DMS153 treated with DMSO at 0.1 percent for 48 hours (cell line): ENCODE data around the gene SLC25A15.

Experiments
- DNase-seq: peaks from one replicate; lab custom pipeline; 2025; ENCODE audit not compliant: unreplicated experiment; lab: John Stamatoyannopoulos, UW

Gene SLC25A15

DNA sequence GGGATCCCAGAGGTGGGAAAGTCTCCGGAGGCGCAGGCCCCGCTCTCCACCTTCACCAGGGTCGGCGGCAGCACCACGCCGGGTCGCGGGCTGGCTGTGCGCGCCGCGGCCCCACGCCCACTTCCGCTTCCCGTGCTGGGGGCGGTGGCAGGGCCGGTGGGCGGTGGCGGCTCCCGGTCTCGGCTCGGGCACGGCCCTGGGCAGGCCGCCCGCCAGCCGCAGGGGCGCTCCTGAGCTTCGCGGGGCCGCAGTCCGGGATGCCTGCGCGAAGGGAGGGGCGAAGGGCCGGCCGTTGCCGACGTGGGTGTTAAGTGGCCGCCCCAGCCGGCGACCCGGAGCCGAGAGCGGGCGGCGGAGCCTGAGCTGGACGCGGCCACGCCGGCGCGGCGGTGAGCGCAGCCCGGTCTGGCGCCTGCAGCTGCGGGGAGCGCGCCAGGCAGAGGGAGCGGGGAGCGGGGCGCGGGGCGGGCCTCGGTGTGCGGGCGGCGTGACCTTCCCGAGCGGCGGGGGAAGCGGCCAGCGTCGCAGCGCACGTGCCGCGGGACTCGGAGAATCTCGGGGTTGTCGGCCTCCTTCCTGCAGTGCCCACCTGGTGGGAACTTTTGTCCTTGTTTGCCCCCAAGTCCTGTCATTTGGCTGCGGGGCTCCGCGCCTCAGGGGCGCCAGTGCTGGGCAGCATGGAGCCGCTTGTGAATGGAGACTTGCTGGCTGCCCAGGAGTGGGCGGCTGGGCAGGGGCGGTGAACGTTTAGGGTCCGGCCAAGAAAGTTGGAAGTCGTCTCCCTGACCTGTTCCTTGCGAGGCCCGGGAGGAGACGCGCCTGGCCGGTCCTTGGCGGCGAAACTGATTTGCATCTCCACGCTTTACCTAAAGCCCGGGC lies at the start of gene SLC25A15:
SLC25A15 (plus strand) TSS at position 337 of the 879 bp plus-strand sequence. CDS start 3,616 bp downstream, outside the sequence.
- DNase-seq = peak; percentile 78

DNA sequence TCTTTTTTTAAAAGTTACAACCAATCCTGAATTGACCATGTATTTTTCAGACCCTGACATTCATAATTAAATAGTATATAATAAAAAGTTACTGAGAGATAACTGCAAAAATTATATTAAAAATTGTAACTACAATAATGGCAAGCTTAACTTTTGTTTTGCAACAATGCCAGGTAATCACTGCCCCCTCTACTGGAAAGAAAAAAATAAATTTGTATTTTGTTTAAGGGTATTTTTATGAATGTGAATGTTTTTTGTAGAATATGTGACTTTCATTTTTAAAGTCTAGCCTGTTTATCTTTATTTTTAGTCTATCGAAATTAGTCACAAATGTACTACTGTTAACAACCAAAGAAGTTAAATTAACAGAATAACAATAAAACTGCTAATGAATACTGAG lies 40.1 kb upstream of the SLC25A15 start:
- DNase-seq = no peak

DNA sequence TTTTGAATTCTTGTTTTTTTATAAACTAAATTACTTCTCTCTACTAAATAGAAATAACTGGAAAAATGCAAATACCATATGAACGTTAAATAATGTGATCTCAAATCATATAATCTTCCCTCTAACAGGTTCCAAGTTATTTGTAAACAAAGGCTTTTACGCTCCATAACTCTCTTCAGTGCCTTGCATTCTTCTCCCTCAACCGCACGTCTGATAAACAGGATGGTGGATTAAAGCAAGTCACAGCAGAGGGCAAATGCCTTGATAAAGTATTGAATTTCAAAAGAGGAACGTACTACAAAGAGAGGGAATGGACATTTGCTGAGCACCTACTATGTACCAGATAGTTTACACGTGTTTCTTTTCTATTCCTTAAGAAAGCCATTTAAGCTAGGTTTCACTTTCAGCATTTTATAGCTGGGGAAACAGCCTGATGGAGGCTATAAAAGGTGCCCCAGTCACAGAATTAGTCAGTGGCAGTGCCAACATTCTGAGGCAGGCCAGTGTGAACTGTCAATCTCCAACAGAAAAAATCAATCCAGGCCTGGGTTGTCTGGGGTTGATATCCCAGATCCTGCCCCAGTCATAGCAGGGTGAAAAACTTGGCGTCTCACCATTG lies 34.2 kb upstream of the SLC25A15 start:
- DNase-seq = no peak

DNA sequence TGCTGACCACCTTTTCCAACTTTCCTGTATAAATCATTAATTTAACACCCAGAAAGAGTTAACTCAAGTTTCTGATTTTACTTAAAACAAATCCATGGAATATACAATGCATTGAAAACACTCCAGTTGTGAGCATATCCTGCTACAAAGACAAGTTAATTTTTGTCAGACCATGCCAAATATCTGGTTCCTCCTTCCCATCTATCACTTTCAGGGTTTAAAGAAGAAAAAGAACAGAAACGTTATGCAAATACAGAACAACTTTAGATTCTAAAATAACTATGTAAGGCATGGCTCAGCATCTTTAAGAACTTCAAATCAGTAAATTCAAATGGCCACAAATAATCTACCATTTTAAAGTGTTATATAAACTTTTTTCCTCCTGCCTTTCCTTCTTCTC lies 33.4 kb upstream of the SLC25A15 start:
- no peak for DNase-seq

DNA sequence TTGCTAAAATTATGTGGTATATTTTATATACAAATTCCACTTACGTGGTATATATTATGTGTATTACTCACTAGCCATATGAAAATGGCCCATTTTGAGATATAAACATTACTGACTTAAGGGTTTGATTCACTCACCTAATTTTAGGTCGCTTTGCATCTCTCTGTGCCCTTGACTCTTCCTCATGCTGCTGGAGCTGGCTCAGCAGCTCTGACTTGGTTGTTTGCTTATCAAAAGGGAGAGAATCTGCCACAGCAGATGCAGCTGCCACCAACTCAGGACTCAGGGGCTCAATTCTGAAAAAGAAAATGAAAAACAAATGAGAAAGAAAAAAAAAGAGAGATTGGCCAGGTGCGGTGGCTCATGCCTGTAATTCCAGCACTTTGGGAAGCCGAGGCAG lies 30.6 kb upstream of the SLC25A15 start:
- no peak for DNase-seq

DNA sequence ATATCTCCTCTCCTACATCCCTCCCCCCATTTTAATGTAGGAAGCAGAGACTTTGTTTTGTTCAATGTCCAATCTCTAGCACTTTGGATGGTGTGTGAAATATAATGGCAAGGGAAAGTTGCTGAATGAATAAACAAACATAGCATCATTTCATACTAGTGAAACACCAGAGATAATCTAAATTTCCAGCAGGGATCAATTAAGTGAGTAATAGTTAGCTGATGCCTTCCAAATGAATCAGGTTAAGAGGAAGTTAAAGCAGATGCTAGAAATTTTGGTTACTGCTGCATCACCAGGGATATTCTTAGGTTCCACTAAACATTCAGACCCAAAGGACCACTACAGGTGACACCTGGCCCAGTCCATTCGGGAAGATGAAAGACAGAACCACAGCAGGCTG lies 26.6 kb upstream of the SLC25A15 start:
- DNase-seq = no peak

DNA sequence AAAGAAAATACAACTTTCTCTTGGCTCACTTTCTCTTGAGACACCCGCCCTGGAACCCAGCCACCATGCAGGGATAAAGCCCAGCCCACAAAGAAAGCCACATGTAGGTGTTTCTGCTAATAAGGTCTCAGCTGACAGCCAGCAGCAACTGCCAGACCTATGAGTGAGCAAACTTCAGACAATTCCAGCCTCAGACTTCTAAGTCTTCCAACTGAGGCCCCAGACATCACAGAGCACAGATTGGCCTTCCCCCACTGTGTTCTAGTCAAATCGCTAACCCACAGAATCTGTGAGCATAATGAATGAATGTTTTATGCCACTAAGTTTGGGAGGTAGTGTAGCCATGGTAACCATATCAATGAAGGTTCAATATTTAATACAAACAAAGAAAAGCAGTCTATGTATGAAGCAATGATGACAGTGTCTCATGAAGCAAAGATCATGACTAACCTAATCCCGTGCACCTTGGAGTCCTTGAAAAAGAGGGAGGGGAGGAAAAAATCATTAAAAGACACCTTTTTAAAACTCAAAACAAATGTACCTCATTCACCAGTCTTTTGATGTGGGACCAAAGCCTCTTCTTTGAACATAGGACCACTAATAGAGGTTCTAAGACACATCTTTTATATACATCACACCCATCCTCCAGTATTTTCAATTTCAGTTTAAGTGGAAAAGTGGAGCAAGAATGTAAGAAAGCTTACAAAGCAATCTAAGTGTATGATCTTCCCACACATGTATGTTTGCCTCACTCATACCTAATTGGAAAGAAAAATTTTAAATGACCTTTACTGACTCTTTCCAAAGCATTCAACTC lies 24.6 kb upstream of the SLC25A15 start:
- no peak for DNase-seq

DNA sequence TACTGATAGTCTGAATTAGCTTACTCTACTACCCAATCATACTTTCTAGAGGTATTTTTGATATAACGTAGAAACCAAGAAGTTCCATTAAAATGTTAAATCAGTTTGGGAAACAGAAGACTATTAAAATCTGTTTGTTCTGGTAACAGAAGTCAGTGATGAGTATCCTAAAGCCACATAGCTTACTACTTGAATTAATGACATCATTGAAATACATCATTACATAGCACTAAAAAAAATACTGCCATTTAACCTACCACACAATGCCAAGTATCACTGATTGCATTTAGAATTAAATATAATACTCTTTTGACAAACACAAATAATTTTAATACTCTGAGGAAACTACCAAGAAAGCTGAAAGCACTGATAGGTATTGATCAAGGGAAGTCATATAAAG lies 23.8 kb upstream of the SLC25A15 start:
- DNase-seq = no peak

DNA sequence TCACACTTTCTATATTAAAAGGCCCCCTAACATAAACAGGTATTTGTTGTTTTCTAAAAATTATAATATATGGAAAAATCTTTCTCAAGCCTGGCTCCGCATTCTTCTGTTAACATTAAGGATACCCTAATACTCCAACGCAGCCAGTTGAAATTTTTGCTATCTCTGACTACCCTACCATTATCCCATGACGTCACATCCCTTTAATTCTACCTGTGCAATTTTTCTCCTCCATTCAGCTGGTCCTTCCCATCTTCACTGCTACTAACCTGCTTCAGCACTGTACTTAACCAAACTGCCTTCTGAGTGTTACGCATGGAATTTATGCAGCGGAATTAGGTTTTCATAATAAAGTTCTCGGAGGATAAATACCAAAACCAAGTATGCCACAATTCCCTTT lies 19.4 kb upstream of the SLC25A15 start:
- DNase-seq = no peak

DNA sequence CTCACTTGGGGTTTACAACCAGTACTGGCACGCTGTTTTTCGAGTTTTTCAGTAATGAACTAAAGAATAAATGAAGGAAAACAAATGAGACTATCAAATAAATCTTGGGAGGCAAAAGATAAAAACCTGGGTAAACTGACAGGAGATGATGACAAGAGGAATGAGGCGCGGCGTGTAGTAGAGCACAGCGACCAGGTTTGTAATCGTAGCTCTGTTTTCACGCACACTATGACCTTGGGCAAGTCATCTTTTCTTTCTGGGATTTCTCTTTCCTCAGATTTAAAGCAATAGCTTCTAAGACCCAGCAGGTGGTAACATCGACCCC lies 18.8 kb upstream of the SLC25A15 start:
- DNase-seq = no peak

DNA sequence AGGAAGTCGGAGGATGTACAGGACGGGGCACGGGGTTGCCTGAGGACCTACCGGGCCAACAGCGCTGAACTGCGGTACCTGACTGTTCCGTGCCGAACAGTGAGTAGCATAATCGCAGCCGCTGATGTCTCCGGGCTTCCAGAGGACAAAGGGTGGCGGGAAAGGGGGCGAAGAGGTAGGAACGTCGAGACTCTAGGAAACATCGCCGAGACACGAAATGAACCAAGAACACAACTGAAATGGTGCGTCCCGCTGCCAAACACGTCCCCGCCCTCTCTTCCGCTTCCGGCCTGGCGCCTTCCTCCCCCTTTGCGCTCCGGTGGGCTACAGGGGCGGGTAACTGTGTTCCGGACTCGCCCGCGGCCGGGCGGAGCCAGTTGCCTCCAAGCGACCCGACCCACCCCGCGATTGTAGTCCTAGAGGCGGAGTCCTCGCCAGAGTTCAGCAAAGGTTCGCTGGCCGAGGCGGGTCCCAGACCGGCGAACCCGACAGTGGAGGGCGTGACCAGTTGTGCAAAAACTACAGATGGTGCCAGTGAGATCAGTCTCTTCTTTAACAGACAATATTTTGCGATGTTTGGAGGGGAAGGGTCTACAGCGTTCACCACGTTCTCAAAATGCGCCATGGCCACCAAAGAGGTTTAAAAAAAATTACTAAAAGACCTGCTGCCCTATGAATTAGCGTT lies 18.3 kb upstream of the SLC25A15 start, which contains the start of gene MRPS31:
MRPS31 (minus strand) TSS at position 257 of the 685 bp plus-strand sequence; CDS start at position 203, 54 bp downstream.
- DNase-seq = peak; percentile 92

DNA sequence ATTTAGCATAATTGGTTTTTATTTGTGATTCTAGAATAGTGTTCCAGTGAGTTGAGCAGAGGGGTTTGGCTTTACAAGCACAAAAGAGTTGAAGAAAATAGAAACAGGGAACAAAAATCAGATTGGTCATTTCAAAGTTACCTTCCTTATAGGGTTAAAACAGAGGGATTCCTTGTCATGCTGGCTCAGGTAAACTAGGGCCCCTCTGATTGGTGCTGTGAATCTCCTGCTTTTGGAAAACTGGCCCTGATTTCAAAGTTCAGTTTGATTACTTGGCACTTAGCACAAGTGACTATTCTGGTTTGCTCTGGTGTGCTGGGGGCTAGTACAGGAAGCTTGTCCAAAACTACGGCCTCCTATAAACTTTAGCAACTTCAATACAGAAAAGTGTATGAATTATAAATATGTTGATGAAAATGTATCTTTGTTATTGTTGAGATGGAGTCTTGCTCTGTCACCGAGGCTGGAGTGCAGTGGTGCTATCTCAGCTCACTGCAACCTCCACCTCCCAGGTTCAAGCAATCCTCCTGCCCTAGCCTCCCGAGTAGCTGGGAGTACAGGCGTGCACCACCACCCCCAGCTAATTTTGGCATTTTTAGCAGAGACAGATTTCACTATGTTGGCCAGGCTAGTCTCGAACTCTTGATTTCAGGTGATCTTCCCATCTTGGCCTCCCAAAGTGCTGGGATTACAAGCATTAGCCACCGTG lies 16.5 kb upstream of the SLC25A15 start:
- DNase-seq = no peak

DNA sequence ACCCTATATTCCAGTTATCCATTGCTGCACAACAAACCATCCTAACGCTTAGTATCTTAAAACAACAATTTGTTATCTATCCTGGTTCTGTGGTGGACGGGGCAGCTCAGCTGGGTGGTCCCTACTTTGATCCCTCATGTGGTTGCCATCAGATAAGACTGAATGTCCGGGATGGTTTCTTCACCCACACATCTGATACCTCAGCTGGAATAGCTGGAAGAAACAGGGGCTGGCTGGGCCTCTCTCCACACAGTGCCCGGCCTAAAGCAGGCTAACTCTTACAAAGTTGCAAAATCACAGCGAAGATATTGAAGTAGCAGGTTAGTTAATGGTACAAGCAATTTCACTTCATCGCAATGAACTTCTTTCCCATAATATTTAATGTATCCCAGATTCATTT lies 14.7 kb upstream of the SLC25A15 start:
- DNase-seq = no peak

DNA sequence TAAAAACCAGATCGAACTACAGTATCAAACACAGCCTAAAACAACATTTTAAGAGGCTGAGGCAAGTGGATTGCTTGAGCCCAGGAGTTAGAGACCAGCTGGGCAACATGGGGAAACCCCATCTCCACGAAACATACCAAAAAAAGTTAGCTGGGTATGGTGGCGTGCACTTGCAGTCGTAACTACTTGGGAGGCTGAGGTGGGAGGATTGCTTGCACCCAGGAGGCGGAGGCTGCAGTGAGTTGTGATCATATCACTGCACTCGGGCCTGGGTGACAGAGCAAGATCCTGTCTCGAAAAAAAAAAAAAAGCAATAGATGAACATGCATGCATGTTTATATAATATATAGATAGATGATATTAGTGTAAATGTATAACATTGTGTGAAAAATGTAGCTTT lies 13.2 kb upstream of the SLC25A15 start:
- DNase-seq = no peak

DNA sequence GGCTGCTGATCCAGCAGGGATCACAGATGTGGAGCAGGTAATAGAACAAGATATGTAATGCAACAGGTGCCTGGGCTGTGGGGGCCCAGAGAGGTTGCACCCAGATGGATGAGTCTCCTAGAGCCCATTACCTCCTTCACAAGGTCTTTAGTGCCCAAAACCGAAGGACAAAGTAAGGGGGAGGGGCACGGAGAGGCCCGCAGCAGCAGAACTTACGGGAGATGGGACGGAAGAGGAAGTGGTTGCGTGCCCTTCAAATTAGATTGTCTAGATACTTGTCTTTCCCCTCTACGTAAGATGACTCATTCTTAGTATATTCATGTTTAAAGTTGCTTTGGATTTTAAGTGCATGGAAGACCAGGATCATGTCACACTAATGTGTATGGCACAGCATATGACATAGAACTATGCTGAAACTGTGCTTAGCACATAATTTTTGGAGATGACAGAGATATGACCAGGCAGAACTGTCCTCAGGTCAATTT lies 12.7 kb upstream of the SLC25A15 start:
- DNase-seq = no peak

DNA sequence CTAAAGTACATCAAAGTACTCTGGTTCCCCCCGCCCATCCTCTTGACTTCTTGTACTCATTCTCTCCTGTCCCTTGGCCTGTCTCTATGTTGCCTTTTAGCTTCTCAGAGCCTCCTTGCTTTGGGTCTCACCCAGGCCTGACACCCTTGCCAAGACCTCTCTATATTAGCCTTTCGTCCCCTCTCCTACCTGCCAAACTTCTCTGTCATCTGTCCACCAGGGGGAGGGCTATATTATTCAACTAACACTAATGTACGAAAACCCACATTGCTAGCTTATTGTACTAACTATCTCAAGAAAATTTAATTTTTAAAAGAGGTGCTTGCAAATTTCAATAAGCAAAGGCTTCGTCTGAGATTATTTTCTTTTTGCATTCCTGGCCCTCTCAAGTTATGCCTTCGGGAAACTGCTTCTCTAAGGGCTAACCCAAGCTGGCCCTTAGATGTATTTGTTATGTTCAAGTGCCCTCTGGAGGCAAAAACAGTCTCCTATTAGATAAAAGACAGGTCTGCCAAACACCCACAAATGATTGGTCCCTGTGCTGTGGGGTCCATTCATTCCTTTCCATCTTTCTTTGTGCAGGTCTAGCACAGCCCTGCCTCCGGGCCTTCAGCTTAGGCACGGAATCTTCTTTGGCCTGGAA lies 12.1 kb upstream of the SLC25A15 start:
- peak; percentile 57 for DNase-seq

DNA sequence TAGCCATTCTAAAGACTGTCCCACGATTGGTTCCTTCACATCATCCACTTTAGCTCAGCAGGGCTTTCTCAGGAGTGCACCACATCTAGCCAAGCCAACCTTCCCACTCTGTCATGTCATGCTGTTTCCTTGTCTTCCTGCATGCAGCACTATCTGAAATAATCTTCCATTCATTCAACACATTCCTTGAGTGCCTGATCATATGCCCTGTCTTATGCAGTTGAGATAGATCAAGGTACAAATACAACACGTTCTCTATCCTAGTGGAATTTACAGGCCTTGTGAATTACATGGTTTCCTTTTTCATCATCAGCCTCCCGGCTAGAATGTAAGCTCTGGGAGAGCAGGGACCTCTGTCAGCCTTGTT lies 11.6 kb upstream of the SLC25A15 start:
- DNase-seq = no peak

DNA sequence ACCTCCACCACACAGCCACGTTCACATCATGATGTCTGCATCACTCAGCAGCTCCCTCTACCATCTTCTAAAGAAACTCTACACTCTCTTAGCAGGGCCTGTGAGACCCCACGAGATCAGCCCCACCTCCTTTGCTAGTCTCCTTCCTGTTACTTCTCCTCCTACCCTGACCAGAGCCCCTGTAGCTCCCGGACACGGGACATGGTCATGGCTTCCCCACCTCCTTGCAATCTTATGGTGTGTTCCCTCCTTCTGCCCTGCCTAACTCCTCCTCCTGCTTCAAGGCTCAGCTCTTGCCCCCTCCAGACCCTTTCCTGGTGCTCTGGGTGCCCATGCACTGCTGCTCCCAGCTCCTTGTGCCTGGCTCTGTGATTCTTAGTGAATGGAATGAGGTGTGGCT lies 10.4 kb upstream of the SLC25A15 start:
- no peak for DNase-seq

DNA sequence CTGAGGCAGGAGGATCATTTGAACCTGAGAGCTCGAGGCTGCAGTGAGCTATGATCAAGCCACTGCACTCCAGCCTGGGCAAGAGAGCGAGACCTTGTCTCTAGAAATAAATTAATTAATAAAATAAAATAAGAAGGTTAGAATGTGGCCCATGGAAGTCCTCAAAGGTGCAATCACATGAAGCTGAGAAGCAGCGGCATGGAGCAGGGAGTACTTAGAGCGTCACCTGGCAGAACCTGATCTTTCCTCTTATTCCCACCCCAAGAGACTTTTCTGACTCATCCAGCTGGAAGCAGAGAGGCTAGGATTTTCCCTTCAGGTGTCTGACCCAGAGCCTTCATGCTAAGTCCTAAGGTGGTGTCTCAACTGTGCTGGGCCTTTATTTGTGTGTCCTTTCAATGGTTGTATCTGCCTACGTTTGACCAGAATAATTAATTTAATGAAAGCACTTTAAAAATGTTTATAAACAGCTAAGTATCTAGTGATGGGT lies 9.6 kb upstream of the SLC25A15 start:
- DNase-seq = no peak
